Prostate gland (tissue), 2 donors: ENCODE data around the gene CRIM1. TPM values are rescaled to one million over a fixed set of nuclear protein-coding genes. Genes with fewer than 3 reads are reported as not detected.

Experiments
- DNase-seq: peaks from one replicate; pipeline ENCODE4 v3.0.0-alpha.2; 2019; ENCODE audit warnings: low spot score
- H3K27ac ChIP-seq, 2 donors: fragments of 200-600 bp; sonication (generic); 2 replicates each; pipeline ENCODE4 v1.5.1; 2017 to 2019
- H3K27me3 ChIP-seq: fragments of 200-600 bp; sonication (generic); replicated peaks from 2 replicates; pipeline ENCODE4 v1.5.1; 2019; ENCODE audit not compliant: insufficient read depth
- H3K36me3 ChIP-seq, 2 donors: fragments of 200-600 bp; sonication (generic); 1 replicate in 1 of 2; 2 replicates in 1 of 2; pipeline versions ENCODE4 v1.5.1 to v1.8.1; 2017 to 2019
- H3K4me1 ChIP-seq: fragments of 200-600 bp; sonication (generic); replicated peaks from 2 replicates; pipeline ENCODE4 v1.5.1; 2019
- H3K4me3 ChIP-seq, 2 donors: fragments of 200-600 bp; sonication (generic); 2 replicates each; pipeline ENCODE4 v1.5.1; 2017 to 2019
- H3K9me3 ChIP-seq: fragments of 200-600 bp; sonication (generic); 2 replicates; pipeline ENCODE4 v1.5.1; 2017
- CTCF ChIP-seq, 4 experiments: fragments of 200-600 bp in 2 of 4; fragments of 450-650 bp in 2 of 4; sonication (generic) in 2 of 4; IDR thresholded peaks; 1 replicate in 3 of 4; 2 replicates in 1 of 4; pipeline ENCODE4 v1.5.1; 2016 to 2019; ENCODE audit warnings: antibody characterized with exemption in 4 of 4, mild to moderate bottlenecking in 2 of 4, moderate library complexity in 2 of 4
- POLR2A ChIP-seq: fragments of 450-650 bp; IDR thresholded peaks from one replicate; pipeline ENCODE4 v1.6.1; 2016; ENCODE audit warnings: antibody characterized with exemption, mild to moderate bottlenecking
- POLR2AphosphoS5 ChIP-seq: sonication (generic); formaldehyde crosslinking; IDR thresholded peaks from one replicate; pipeline ENCODE4 v1.6.1; 2017; ENCODE audit warnings: antibody characterized with exemption
- WGBS: methylation state at CpG from one replicate; pipeline ENCODE4 v1.1.5; 2018; 5-methylcytosine and 5-hydroxymethylcytosine counted together
- intact Hi-C: fragments of 100-400 bp; cut with DNase I; formaldehyde crosslinking; loops from one replicate; pipeline ENCODE4 v1.14.2; 2022
- total RNA-seq, 2 donors: library from RNA; depleted of rRNA; stranded (reverse); fragments of >200 nt; gene quantifications; one replicate each; pipeline ENCODE4 v1.1.0, GENCODE V29; 2016

CRIM1 gene
- total RNA-seq, 2 donors from 2014 or later: 55.2 to 101 TPM

- no peak overlapping the region for H3K4me3 ChIP-seq
- no peaks in the 10 kb centered on the region for H3K36me3 ChIP-seq
- WGBS: 77% methylated on average over 4 of the region's 4 CpGs
- no peaks in the 10 kb centered on the region for H3K27me3 ChIP-seq
- no peaks in the 10 kb centered on the region for H3K4me1 ChIP-seq
- H3K9me3 ChIP-seq: no peaks in the 10 kb centered on the region
- no peak for TF ChIP-seq POLR2AphosphoS5
- TF ChIP-seq CTCF (IDR thresholded peaks at IDR 0.05): no peak
- no peak for TF ChIP-seq POLR2A
- DNase-seq: no peak
- intact Hi-C loops: no loop called here
- H3K27ac ChIP-seq: no peak overlapping the region
These were observed 172.7 kb downstream of the CRIM1 start for GRCh38 chr2:36528274-36528673.

GRCh38 chr2:36528766-36529392, 173.3 kb downstream of the CRIM1 start:
- no peaks in the 10 kb centered on the region for H3K27me3 ChIP-seq
- no peak for TF ChIP-seq CTCF (IDR thresholded peaks at IDR 0.05)
- TF ChIP-seq POLR2AphosphoS5: no peak
- TF ChIP-seq POLR2A: no peak
- H3K27ac ChIP-seq: no peak overlapping the region
- no peaks in the 10 kb centered on the region for H3K9me3 ChIP-seq
- WGBS: 49% methylated on average over 7 of the region's 7 CpGs
- intact Hi-C loops: no loop called here
- H3K4me3 ChIP-seq: no peak overlapping the region
- H3K36me3 ChIP-seq: no peaks in the 10 kb centered on the region
- no peak for DNase-seq
- no peaks in the 10 kb centered on the region for H3K4me1 ChIP-seq

- no peak for DNase-seq
- Histone ChIP-seq H3K36me3 (no peaks in the 10 kb centered on the region), H3K9me3 (no peaks in the 10 kb centered on the region), H3K4me1 (no peaks in the 10 kb centered on the region), H3K4me3 (no peak overlapping the region), H3K27me3 (no peaks in the 10 kb centered on the region), H3K27ac (no peak overlapping the region)
- TF ChIP-seq CTCF (IDR thresholded peaks at IDR 0.05) (no peak), POLR2AphosphoS5 (no peak), POLR2A (no peak)
- intact Hi-C loops: no loop called here
- WGBS: 97% methylated on average over 9 of the region's 9 CpGs
These were observed 174.8 kb downstream of the CRIM1 start for GRCh38 chr2:36530178-36530982.

GRCh38 chr2:36530983-36531354, 175.4 kb downstream of the CRIM1 start:
- H3K27me3 ChIP-seq: no peaks in the 10 kb centered on the region
- no peak overlapping the region for H3K27ac ChIP-seq
- WGBS: 94% methylated on average over 3 of the region's 3 CpGs
- no peak overlapping the region for H3K4me3 ChIP-seq
- no peaks in the 10 kb centered on the region for H3K4me1 ChIP-seq
- intact Hi-C loops: no loop called here
- no peaks in the 10 kb centered on the region for H3K36me3 ChIP-seq
- TF ChIP-seq POLR2A: no peak
- no peak for DNase-seq
- H3K9me3 ChIP-seq: no peaks in the 10 kb centered on the region

GRCh38 chr2:36534275-36534799, 178.8 kb downstream of the CRIM1 start:
- DNase-seq: no peak
- Histone ChIP-seq H3K36me3 (no peaks in the 10 kb centered on the region), H3K4me1 (no peaks in the 10 kb centered on the region), H3K27me3 (no peaks in the 10 kb centered on the region), H3K4me3 (no peak overlapping the region), H3K9me3 (no peaks in the 10 kb centered on the region), H3K27ac (no peak overlapping the region)
- intact Hi-C loops: no loop called here
- TF ChIP-seq CTCF (IDR thresholded peaks at IDR 0.05) (no peak), POLR2A (no peak), POLR2AphosphoS5 (no peak)
